Measurements from ENCODE around the gene HERC3.

HERC3 gene

DNA sequence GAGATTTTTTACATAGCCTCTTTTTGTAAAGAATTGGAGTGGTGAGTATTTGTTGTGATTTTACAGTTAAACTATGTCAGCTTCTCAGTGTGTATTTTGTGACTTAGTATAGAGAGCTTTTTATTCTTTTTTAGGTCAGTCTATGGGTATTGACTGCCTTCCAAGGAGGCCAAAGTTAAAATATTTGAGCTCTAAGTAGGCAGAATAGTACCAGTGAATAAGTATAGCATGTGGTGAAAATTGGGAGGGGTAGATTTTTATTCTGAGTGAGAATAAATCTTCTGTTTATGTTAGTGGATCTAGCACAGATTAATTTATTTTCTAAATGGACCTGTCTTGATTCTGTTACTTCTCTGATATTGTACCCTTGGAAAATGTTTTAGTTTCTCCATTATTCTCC is 37.5 kb downstream of the HERC3 start:
- DNase-seq (ENCODE audit: low read depth) = no peak
- H3K4me3 ChIP-seq (ENCODE audit: low read length) = no peak overlapping the region
- TF ChIP-seq, protein P1, sequence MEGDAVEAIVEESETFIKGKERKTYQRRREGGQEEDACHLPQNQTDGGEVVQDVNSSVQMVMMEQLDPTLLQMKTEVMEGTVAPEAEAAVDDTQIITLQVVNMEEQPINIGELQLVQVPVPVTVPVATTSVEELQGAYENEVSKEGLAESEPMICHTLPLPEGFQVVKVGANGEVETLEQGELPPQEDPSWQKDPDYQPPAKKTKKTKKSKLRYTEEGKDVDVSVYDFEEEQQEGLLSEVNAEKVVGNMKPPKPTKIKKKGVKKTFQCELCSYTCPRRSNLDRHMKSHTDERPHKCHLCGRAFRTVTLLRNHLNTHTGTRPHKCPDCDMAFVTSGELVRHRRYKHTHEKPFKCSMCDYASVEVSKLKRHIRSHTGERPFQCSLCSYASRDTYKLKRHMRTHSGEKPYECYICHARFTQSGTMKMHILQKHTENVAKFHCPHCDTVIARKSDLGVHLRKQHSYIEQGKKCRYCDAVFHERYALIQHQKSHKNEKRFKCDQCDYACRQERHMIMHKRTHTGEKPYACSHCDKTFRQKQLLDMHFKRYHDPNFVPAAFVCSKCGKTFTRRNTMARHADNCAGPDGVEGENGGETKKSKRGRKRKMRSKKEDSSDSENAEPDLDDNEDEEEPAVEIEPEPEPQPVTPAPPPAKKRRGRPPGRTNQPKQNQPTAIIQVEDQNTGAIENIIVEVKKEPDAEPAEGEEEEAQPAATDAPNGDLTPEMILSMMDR (conservative IDR thresholded peaks at IDR 0.05; ENCODE audit: low read depth, low read length) = no peak

DNA sequence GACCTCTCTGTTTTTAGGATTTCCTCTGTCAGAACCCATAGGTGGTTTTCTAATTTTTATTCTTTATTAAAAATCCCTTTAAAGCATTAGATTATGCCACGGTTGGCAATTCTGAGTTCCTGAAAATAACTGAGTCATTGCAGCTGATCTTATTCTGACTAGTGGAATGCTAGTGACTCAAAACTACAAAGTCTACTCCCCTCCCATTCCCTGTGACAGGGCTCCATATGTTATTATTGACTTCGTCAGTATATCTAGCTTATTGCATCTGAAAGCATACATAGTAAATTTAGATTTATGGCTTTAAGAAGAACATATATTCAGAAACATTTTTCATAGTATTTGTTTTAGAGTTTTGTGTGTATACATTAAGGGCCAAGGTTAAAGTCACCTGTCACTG is 38.5 kb downstream of the HERC3 start:
- H3K4me3 ChIP-seq (ENCODE audit: low read length) = no peak overlapping the region
- no peak for DNase-seq (ENCODE audit: low read depth)
- TF ChIP-seq, protein P1 (conservative IDR thresholded peaks at IDR 0.05; ENCODE audit: low read depth, low read length) = no peak

DNA sequence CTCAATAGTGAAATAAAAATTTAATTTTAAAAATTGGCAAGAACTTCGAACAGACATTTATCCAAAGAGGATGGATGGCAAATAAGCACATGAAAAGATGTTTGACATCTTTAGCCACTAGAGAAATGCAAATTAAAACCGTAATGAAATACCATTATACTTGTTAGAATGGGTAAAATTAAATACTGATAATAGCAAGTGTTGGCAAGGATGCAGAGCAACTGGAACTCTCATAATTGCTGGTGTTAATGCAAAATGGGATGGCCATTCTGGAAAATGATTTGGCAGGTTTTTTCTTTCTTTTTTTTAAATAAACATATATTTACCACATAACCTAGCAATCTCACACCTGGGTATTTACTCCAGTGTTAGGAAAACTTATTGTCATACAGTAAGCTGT is 51.7 kb downstream of the HERC3 start:
- TF ChIP-seq, protein P1 (conservative IDR thresholded peaks at IDR 0.05; ENCODE audit: low read depth, low read length) = no peak
- H3K4me3 ChIP-seq (ENCODE audit: low read length) = no peak overlapping the region
- no peak for DNase-seq (ENCODE audit: low read depth)

DNA sequence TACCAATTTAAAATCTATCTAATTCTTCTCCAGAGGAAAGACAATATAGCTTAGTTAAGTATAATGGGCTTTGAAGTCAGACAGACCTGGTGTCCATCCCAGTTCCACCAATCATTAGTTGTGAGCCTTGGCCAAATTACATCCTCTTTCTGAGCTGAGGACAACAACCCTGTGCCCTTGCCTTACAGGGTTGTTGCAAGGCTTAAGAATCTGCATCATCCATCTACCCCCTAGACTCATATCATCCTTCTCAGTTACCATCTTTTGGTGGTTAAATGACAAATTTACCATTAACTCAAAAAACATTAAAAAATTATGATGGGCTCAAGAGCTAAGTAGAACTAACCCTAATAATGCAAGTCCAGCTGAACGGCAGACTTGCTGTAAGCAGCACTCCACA is 53.7 kb downstream of the HERC3 start:
- DNase-seq (ENCODE audit: low read depth) = no peak
- TF ChIP-seq, protein P1 (conservative IDR thresholded peaks at IDR 0.05; ENCODE audit: low read depth, low read length) = no peak
- no peak overlapping the region for H3K4me3 ChIP-seq (ENCODE audit: low read length)

DNA sequence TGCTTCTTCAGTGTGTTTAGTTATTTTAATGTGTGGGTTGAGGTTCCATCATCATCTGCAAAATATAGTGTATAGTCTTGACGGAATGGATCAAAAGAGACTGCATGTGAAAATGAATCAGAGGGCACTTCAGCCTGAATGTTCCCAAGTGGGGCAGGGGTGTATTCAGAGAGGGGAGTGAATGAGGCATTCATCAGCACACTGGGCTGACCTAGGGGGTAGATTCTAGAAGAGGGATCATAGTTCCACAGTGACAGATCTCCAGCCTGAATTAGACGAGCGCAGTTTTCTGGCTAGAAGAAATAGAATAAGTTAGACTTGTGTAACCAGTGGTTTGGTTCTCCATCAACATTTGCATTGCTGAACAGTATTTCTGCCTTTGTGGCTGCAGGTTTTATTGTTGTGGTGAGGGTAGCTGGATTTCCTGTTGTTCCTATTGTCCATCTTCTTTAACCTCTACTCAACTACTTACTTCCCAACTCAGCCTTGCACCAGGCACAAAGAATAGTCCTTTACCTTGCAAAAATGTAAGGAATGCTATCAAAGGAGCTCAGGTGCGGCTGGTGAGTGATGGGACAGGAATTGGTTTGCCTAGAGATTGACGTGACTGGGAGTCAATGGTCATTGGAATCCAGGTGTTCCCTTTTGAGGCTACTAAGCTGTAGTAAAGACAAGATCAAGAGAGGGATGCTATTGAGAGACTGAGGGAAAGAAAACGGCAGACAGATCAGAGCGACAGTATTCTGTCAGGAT is 54.4 kb downstream of the HERC3 start:
- TF ChIP-seq, protein P1 (conservative IDR thresholded peaks at IDR 0.05; ENCODE audit: low read depth, low read length) = no peak
- H3K4me3 ChIP-seq (ENCODE audit: low read length) = no peak overlapping the region
- no peak for DNase-seq (ENCODE audit: low read depth)

DNA sequence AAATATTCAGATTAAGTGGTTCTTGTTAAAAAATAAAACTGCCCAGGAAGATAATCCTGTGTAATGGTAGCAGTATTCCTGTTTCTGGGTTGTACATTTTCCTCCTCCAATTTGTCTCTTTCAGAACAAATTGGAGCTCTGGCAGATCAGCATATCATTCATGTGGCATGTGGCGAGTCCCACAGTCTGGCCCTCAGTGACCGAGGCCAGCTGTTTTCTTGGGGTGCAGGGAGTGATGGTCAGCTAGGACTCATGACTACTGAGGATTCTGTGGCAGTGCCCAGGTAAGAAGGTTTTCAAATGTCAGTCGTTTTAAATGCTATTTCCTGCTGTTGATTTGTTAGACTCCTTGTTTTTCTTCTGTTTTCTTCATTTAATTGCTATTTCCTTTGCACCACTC is 57.4 kb downstream of the HERC3 start:
- H3K4me3 ChIP-seq (ENCODE audit: low read length) = no peak overlapping the region
- TF ChIP-seq, protein P1 (conservative IDR thresholded peaks at IDR 0.05; ENCODE audit: low read depth, low read length) = no peak
- DNase-seq (ENCODE audit: low read depth) = no peak

DNA sequence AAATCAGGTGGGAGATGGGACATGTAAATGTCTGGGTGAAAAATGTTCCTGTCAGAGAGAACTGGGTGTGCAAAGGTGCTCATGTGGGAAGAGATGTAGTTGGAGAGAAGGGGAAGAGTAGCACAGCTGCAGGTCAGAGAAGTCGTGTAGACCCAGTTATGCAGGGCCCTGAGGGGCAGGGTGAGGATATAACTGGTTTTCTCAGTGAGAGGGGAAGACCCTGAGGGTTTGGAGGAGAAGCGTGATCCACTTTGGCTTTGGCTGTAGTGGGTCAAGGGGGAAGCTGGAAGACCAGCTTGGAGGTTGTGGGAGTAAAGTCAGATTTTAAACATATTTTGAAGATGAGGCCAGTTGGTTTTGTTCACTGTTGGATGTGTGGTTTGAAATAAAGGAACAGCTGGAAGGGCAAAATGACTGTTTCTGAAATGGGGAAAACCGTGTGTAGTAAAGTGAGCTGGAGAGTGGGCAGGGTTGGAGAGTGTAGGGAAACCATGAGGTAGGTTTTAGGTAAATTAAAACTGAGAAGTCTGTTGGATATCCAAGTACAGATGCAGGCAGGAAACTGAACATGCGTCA is 61.2 kb downstream of the HERC3 start:
- DNase-seq (ENCODE audit: low read depth) = no peak
- TF ChIP-seq, protein P1 (conservative IDR thresholded peaks at IDR 0.05; ENCODE audit: low read depth, low read length) = no peak
- H3K4me3 ChIP-seq (ENCODE audit: low read length) = no peak overlapping the region

All from retinal pigment epithelial cell (primary cell).